Measurements from ENCODE around the gene SLC43A2.

Gene SLC43A2

DNA sequence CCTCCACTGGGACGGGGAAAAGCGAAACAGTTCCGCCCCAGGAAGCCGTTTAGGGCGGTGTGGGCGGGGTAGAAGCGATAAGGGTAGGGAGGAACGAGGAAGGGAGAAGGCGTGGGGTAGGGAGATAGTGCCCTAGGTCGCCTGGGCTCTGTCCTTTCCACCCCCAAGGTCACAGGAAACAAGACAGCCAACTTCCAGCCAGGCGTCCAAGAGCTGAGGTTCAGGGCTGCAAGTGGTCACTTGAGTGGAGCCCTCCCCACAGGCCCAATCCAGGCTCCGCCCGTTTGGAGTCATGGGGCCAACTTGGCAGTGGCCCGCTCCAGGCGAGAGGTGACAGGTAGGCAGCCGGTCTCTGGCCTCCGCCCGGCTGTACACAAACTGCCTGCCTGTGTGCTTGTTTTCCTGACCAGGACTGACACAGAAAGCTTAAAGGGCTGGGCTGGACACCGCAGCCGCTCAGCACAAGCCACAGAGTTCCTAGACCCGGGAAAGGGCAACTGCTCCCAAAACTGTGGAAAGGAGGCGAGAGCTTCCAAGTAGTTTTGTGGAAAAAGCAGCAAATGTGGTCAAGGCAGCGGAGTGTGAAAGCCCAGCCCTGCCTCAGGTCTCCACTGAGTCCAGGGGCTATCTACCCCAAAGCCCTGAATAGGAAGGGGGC lies 21.3 kb upstream of the SLC43A2 start, which contains the start of gene RILP:
RILP (minus strand) TSS at position 23 of the 658 bp plus-strand sequence. CDS start 62 bp downstream, outside the sequence.
- FAIRE-seq (peak; percentile 60), DNase-seq (ENCODE audit: insufficient read length, low spot score) (no peak)
- TF ChIP-seq POLR2AphosphoS5 (IDR thresholded peaks at IDR 0.05; ENCODE audit: low read depth, low read length) (no peak), SPI1 (IDR thresholded peaks at IDR 0.05; ENCODE audit: low read depth, low read length) (no peak), TAF1 (IDR thresholded peaks at IDR 0.05; ENCODE audit: low read depth, low read length) (no peak), PAX5 (IDR thresholded peaks at IDR 0.05; ENCODE audit: insufficient read depth, low read length, severe bottlenecking) (no peak), POLR2A (IDR thresholded peaks at IDR 0.05; ENCODE audit: low read depth, low read length) (0 out of 2 replicates have a peak, but pooled peaks have one; percentile 25), POU2F2 (IDR thresholded peaks at IDR 0.05; ENCODE audit: low read depth, low read length) (no peak)

DNA sequence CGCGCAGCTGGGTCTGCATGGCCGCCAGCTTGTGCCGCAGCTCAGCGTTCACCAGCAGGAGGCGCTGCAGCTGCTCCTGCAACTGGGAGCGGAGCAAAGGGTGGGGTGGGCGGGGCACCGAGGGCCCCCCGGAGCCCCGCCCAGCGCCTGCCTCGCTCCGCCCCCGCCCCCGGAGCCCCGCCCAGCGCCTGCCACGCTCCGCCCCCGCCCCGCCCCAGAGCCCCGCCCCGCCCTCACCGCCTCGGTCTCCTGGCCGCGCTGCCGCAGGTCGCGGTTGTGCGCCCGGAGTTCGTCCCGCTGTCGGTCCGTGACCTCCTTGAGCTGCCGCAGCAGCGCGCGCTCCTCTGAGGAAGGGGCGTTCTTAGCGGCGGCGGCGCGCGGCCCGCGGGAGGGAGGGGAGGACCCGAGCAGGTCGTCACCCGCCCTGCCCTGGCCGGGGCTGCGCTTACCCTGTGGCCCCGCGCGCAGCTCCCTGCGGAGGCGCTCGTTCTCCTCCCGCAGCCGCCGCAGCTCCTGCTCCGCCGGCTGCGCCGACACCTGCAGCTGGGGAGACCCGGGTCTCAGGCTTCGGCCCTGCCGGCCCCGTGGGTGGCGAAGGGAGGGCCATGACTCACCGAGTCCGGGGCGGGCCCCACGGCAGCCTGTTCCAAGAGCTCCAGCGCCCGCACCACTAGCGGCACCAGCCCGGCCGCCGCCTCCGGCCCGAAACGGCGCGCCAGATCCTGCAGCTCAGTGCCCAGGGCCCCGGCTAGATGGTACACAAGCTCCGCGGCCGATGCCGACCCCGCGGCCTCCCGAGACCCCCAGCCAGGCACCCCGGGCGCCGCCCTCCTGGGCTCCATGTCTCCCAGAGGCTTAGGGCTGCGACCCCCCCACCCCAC lies 20.6 kb upstream of the SLC43A2 start:
- TF ChIP-seq TAF1 (IDR thresholded peaks at IDR 0.05; ENCODE audit: low read depth, low read length) (0 out of 2 replicates have a peak, but pooled peaks have one; percentile 15), POU2F2 (IDR thresholded peaks at IDR 0.05; ENCODE audit: low read depth, low read length) (no peak), SPI1 (IDR thresholded peaks at IDR 0.05; ENCODE audit: low read depth, low read length) (no peak), POLR2AphosphoS5 (IDR thresholded peaks at IDR 0.05; ENCODE audit: low read depth, low read length) (no peak), PAX5 (IDR thresholded peaks at IDR 0.05; ENCODE audit: insufficient read depth, low read length, severe bottlenecking) (peak; percentile 65), POLR2A (IDR thresholded peaks at IDR 0.05; ENCODE audit: low read depth, low read length) (no peak)
- FAIRE-seq (no peak), DNase-seq (ENCODE audit: insufficient read length, low spot score) (peak; percentile 95)

DNA sequence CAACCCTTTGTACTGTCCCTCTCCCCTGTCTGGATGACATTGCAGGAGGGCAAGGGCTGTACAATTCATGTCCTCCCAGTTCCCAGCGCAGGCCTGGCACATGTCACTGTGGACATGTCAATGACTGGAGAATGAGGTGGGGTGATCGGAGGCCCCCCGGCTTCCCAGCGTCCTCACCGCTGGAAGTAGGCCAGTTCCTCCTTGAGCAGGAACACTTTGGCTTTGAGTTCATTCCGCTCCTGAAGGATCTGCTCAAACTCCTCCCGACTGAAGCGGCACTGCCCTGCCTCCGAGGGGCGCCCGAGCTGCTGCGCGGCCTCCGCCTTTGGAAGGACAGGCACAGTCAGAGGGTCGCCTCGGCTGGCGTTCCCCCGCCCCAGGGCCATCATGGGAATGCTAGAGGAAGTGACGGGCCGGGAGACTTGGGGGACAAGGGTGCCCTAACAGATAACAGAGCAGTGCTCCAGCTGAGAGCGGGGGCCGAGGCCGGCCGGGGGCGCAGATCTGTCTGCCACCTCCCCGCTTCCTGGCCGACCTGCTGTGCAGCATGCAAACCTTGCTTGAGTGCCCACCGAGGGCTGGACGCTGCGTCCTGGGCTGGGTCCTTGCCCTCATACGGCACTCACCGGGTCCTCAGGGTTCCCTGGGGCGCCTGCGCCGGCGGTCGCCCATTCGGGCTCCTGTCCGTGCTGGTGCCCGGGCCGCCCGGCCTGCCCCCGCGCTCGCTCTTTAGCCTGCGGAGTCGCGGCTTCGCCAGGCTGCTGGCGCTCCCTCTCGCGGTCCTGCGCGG lies 19.7 kb upstream of the SLC43A2 start:
- TF ChIP-seq PAX5 (IDR thresholded peaks at IDR 0.05; ENCODE audit: insufficient read depth, low read length, severe bottlenecking) (no peak), TAF1 (IDR thresholded peaks at IDR 0.05; ENCODE audit: low read depth, low read length) (no peak), POLR2AphosphoS5 (IDR thresholded peaks at IDR 0.05; ENCODE audit: low read depth, low read length) (no peak), POU2F2 (IDR thresholded peaks at IDR 0.05; ENCODE audit: low read depth, low read length) (no peak), POLR2A (IDR thresholded peaks at IDR 0.05; ENCODE audit: low read depth, low read length) (no peak), SPI1 (IDR thresholded peaks at IDR 0.05; ENCODE audit: low read depth, low read length) (no peak)
- DNase-seq (ENCODE audit: insufficient read length, low spot score), result no peak
- peak; percentile 99 for FAIRE-seq

DNA sequence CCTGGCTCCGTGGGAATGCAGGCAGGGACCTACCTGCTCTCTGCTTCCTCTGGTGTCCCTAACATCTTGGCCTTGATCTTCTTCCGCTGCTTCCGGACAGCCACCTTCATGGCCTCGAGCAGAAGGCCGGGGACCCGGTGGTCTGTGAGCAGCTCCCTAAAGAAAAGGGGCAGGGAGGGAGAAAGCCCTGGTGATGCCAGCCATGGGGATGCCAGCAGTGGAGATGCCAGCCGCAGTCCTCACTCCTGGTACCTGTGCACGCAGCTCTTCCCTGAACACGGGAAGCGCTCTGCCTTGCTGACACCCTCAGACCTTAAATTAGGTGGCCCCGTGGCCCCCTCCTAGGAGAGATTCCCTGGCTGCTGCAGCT lies 19.2 kb upstream of the SLC43A2 start:
- FAIRE-seq (no peak), DNase-seq (ENCODE audit: insufficient read length, low spot score) (no peak)
- TF ChIP-seq SPI1 (IDR thresholded peaks at IDR 0.05; ENCODE audit: low read depth, low read length), result no peak
- TF ChIP-seq POU2F2 (IDR thresholded peaks at IDR 0.05; ENCODE audit: low read depth, low read length), result no peak
- TF ChIP-seq TAF1 (IDR thresholded peaks at IDR 0.05; ENCODE audit: low read depth, low read length), result no peak
- TF ChIP-seq POLR2AphosphoS5 (IDR thresholded peaks at IDR 0.05; ENCODE audit: low read depth, low read length), result no peak

DNA sequence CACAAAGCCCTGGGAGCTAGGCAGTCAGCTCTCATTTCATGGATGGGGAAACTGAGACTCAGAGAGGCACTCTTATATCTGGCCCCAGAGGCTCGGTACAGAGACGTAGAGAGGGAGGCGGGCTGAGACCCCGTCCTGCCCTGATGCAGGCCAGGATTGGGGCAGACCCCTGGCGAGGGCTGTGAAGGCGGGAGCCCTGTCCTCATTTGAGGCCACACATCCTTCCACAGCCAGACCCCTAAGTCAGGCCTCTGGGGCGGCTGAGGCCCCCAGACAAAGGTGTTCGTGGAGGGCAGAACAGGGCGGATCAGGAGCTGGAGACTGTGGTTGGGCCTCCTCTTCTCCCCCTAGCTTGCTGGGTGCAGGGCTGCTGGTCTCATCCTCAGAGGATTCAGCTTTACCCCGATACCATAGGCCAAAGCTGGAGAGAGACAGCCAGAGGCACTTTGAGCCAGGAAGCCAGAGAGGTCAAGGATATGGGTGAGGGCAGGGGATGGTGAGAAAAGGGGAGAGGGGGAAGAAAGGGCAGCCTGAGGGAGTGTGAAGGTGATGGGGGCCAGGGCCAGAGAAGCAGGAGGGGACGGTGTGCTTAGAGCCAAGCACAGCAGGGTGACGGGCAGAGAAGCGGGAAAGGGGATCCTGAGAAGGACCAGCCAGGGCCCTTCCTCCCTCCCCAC lies 17.7 kb upstream of the SLC43A2 start:
- DNase-seq (ENCODE audit: insufficient read length, low spot score) (no peak), FAIRE-seq (no peak)
- TF ChIP-seq PAX5 (IDR thresholded peaks at IDR 0.05; ENCODE audit: insufficient read depth, low read length, severe bottlenecking), result no peak
- no peak for TF ChIP-seq POLR2A (IDR thresholded peaks at IDR 0.05; ENCODE audit: low read depth, low read length)

DNA sequence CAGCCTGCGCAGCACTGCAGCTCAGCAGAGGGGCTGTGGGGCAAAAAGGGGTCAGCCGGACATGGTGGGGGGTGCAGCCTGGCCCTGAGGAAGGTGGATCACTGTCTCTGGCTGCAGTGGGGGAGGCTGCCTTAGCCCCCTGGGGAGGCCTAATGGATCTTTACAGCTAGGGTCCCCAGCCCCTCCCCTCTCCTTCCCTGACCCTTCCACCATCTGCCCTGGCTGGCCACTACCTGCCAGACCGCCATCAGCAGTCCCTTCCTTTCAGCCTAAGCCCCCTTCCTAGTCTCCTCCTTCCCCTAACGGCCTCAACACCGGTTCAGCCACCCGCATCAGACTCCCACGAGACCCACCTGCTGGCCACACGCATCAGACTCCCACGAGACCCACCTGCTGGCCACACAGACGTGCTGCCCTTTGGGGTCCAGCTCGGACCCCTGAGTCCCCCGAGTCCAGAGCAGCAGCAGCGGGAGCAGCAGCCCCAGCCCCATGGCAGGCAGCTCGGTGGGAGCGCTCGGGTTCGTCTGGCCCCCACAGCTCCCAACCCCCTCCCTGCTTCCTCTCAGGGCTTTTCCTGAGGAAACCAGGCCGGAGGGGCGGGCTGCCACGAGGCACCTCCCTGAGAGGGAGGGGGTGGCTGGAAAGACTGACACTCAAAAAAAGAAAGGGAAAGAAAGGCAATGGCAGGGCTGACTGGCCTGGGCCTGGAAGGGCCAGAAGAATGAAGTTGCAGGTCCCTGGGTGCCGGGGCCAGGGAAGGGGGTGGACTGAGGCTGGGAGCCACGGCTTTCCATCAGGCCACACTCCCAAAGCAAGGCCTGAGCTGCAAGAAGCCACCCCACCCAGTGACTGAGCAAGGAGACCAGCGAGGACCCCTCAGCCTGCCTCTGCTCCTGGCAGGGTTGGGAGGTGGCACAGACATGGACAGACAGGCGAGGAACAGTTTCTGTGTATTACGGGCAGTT lies 16.9 kb upstream of the SLC43A2 start, which contains the start of gene SCARF1:
SCARF1 (minus strand) TSS at position 526 of the 965 bp plus-strand sequence; CDS start at position 491, 35 bp downstream.
- no peak for DNase-seq (ENCODE audit: insufficient read length, low spot score)
- peak; percentile 66 for FAIRE-seq
- TF ChIP-seq POLR2AphosphoS5 (IDR thresholded peaks at IDR 0.05; ENCODE audit: low read depth, low read length) (no peak), POU2F2 (IDR thresholded peaks at IDR 0.05; ENCODE audit: low read depth, low read length) (no peak), PAX5 (IDR thresholded peaks at IDR 0.05; ENCODE audit: insufficient read depth, low read length, severe bottlenecking) (no peak), TAF1 (IDR thresholded peaks at IDR 0.05; ENCODE audit: low read depth, low read length) (no peak), POLR2A (IDR thresholded peaks at IDR 0.05; ENCODE audit: low read depth, low read length) (no peak), SPI1 (IDR thresholded peaks at IDR 0.05; ENCODE audit: low read depth, low read length) (no peak)

DNA sequence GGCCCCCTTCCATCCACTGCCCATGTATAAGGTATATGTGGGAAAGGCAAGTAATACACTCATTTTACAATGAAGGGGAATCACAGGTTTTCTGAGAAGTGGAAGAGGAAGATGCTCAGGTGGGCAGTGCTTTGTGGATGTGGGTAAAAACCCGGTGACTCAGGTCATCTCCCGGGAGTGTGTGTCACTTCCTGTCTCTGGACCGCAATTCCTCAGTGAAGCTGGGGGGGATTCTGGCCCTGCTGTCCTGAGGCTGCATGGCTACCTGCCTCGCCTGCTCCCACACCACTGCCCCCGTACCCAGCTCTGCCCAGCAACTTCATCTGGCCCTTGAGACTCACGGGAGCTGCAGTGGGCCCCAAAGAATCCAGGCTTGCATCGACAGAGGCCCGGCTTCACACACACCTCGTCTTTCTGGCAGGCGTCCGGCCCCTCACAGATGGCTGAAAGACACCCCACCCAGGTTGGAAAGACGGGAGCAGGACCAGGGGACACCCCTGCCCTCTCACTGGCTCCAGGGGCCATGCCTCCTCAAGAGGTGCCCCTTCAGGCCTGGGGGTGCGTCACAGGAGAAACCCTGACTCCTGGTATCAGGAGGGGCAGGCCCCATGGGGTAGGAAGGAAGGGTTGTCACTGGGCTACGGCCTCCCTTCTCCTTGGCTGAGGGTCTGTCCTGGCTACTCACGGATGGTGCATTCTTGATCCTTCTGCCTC lies 16.0 kb upstream of the SLC43A2 start:
- no peak for DNase-seq (ENCODE audit: insufficient read length, low spot score)
- FAIRE-seq, result peak; percentile 87
- no peak; the same call in 1 of the 2 replicates for TF ChIP-seq POLR2A (IDR thresholded peaks at IDR 0.05; ENCODE audit: low read depth, low read length)
- no peak for TF ChIP-seq POU2F2 (IDR thresholded peaks at IDR 0.05; ENCODE audit: low read depth, low read length)
- peak; percentile 32; the same call in 1 of the 2 replicates for TF ChIP-seq TAF1 (IDR thresholded peaks at IDR 0.05; ENCODE audit: low read depth, low read length)
- peak; percentile 74 for TF ChIP-seq SPI1 (IDR thresholded peaks at IDR 0.05; ENCODE audit: low read depth, low read length)
